Erythroblast (primary cell): ENCODE results near the gene CLBA1.
A peak's percentile ranks its signal among the peaks of the same experiment; 100 is the strongest.

Source experiments
- DNase-seq, 2 experiments: peaks; one replicate each; lab custom pipeline; 2025; lab: John Stamatoyannopoulos, UW
- GATA1 ChIP-seq: IDR thresholded peaks from 2 replicates; pipeline ENCODE4 v1.6.1; 2011; ENCODE audit warnings: low read depth, mild to moderate bottlenecking, control low read depth, low read length, moderate library complexity
- POLR2A ChIP-seq: IDR thresholded peaks from 2 replicates; pipeline ENCODE4 v1.6.1; 2011; ENCODE audit warnings: mild to moderate bottlenecking, low read length

CLBA1 gene

DNA sequence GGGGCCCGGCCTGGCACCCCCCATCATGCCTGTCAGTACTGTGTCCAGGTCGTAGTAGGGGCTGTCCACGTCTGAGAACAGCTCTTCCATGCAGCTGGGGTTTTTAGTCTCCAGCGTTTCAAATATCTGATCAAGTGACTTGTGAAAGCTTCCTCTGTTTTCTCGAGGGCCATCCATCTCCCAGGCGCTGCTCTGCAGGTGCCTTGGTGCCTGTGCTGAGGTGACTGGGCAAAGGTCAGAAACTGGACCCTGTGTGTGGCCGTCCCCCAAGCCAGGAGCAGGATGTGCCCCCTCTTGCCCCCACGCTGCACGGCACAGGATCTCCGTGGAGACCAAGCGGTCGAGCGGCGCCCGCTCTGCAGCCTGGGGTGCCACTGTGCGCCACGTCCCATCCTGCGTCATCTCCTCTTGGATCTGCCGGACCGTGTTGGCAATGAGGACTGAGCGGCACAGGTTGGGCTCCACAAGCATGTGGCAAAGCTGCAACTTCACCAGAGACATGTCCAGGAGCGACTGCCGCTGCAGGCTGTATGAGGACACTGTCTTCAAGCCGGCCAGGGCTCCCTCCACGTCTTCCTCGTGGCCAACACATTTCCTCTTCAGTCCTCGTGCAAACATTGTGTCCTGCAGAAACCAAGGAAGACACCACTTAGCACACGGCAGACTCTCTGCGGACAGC is 25.9 kb downstream of the CLBA1 start:
- TF ChIP-seq POLR2A (no peak), GATA1 (no peak)
- DNase-seq = no peak

DNA sequence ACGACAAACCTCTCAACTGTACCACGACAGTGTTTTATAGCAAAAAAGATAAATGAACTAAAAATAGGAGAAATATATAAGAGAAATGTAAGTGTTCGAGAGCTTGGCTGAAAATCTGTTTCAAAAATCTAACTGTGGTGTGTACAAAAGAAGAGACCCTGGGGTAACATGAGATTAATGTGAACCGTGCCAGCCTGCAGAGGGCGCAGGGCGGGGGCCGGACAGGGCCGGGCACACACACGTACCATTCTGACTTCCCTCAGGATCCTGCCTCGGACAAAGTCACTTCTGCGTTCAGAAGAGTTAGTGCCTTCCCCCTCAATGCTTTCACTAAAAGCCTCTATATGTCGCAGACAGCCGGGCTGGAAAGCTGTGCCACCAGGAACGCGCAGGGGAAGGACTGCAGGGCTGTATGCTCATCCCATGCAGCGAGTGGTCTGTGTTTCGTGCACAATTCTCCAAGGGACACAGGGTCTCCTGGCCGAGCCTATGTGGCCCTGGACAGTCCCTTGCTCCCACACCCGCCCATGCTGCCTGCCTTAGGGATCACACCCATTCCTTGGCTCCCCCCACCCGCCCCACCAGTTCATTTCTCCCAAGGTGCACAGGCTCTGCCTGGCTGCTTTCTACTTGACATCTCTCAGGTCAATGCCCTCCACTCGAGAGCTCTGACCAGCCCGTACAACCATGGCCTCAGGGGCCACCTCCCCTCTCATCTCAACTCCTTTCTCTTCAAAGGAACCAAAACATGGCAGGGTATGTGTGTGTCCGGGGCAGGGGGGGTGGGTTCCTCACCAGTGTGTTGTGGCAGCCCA is 26.8 kb downstream of the CLBA1 start:
- TF ChIP-seq GATA1 = no peak
- TF ChIP-seq POLR2A = no peak
- DNase-seq = no peak

DNA sequence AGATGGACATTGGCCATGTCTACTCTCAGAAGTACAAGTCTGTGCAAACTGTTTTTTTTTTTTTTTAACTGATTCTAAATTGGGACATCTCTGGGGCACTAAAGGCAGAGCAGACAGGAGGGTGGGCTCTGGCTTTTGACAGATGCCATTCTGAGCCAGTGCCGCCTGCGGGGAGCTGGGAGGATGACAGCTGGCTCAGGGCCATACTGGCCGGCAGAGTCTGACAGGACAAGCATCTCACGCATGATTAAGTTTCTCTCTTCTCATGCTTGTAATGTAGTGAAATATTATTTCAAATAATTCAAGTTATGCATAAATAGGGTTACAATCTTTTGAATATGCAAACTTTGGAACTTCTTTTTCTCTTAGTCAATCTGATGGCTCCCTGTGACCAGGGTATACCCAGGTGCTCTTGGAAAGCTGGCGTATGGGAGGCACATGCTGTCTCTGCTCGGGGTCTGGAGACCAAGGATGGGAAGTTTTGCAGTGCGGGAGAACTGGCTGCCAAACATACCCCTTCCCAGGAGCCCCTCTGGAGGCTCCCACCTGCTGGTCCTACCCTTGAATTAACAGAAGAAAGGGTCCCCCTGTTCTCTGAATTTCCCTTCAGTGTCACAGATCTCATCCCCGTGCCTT is 27.7 kb downstream of the CLBA1 start:
- no peak for DNase-seq
- no peak for TF ChIP-seq POLR2A
- no peak for TF ChIP-seq GATA1

DNA sequence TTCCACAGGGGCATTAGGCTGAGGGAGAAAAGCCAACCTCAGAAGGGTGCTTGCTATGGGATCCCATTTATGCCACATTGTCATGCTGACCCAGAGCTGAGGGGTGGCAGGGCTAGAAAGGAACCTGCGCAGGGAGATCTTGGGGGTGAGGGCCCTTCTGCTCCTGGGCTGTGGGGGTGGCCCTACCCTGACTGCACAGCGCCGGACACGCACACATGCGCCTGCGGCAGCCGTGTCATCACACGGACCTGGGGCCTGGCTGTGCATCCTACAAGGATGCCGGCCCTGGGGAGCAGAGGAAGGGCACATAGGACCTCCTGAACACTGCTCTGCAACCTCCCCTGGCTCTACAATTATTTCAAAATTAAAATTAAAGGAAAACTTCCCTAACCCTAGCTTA is 28.4 kb downstream of the CLBA1 start:
- no peak for DNase-seq
- TF ChIP-seq POLR2A (no peak), GATA1 (no peak)

DNA sequence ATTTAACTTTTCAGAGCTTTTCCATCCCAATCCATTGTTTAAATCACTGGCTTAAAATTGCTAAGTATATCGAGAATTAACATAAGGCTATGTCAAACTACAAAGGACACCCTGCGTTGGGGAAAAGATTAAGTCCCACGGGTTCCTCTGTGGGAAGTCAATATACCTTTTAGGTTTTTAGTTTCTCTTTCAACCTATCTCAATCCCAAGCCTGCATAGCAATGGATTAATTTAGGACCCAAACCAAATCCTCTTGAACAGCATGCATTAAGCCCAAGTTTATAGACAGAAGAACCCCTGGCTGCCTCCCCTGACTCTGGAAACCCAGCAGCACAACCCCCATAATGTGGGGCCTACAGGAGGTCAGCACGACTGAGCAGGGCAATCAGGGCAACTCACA is 29.0 kb downstream of the CLBA1 start:
- TF ChIP-seq GATA1 = no peak
- TF ChIP-seq POLR2A = no peak

DNA sequence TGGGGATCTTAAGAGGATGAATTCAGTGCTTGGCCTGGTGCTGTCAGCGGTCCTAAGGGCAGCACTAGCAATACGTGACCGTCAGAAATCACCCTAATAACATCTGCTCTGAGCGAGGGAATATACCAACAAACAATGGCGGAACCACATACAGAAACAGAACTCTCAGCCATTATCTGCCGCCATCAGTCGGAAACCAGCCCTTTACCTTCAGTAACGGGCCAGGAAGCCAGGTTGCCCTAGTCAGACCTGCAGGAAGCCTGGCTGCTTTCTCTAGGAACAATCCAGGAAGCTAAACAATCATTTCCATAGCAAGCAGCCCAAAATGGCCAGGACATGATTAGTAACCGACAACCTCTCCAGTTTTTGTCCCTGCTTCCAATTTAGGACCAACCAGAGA is 29.7 kb downstream of the CLBA1 start:
- no peak for DNase-seq
- TF ChIP-seq GATA1 (no peak), POLR2A (no peak)

More for the DNA sequence above, 29.0 kb downstream of the CLBA1 start:
- no peak for DNase-seq

DNA sequence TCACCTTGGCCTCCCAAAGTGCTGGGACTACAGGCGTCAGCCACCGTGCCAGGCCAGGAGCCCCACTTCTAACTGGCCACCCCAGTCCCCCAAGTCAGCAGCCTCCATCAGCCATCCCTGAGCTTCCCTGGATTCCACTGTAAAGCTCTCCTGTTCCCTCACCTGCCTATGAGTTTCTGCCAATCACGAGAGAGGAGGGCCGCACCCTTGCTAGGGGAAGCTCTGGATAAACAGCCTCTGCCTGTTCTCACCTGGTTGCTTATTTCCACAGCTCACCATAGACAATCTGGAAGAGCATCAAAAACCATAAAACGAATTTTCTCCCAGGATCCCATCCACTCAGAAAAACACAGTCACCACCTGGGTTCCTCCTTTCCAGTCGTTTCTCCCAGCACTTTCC is 30.3 kb downstream of the CLBA1 start:
- no peak for DNase-seq
- TF ChIP-seq GATA1 = no peak
- no peak for TF ChIP-seq POLR2A

DNA sequence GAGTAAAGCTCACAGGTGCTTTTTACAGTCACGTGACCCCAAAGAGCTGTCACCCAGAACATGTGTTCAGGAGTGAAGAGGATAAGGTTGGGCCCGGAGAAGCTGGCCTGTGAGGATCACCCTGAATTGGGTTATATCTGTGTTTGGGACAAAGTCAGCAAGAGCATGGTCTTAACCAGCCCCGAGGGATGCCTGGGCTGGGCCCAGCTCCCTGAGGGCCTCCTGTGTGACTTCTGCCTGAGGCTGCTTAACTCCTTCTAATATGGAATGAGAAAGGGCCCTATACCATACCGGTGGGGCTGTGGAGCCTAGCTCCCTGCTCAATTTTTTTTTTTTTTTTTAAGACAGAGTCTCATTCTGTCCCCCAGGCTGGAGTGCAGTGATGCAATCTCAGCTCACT is 32.8 kb downstream of the CLBA1 start:
- DNase-seq = no peak
- TF ChIP-seq POLR2A (no peak), GATA1 (no peak)

DNA sequence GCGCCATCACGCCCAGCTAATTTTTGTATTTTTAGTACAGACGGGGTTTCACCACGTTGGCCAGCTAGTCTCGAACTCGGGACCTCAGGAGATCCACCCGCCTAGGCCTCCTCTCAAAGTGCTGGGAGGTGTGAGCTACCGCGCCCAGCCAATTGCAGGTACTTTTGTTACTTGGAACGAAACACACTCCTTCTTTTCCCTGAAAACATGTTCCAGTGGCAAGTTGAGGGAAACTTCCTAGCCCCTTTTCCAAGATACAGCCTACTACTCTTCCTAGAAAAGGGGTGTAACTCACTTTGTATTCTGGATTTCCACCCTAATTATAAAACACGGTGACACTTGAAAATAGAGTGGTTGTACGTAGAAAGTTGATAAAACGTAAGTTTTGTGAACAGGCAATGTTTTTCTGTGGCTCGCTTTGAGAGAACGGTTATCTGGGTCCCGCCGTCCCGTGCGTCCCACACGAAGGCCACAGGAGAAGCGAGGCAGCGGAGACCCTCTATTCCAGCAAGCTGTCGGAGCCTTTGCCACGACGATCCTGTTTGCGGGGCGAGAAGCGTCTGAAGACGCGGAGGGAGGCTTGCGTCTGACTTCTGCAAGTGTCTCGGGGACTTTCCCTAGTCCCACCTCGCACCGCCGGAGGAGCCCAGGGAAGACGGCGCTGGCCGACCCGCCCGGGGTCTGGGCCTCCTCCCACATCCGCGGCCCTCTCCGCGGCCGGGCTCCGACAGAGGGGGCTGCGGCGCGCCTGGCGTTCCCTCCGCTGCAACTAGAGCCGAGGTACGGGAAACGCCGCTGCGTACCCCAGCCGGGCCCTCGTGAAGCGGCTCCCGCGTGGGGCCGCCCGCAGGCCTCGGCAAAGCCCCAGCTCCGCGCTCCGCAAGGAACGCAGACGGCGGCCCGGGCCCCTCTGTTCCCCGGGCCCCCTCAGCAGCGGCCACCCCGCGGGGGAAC is 34.5 kb downstream of the CLBA1 start:
- TF ChIP-seq GATA1 (no peak), POLR2A (no peak)
- DNase-seq = peak; percentile 62 to 79

DNA sequence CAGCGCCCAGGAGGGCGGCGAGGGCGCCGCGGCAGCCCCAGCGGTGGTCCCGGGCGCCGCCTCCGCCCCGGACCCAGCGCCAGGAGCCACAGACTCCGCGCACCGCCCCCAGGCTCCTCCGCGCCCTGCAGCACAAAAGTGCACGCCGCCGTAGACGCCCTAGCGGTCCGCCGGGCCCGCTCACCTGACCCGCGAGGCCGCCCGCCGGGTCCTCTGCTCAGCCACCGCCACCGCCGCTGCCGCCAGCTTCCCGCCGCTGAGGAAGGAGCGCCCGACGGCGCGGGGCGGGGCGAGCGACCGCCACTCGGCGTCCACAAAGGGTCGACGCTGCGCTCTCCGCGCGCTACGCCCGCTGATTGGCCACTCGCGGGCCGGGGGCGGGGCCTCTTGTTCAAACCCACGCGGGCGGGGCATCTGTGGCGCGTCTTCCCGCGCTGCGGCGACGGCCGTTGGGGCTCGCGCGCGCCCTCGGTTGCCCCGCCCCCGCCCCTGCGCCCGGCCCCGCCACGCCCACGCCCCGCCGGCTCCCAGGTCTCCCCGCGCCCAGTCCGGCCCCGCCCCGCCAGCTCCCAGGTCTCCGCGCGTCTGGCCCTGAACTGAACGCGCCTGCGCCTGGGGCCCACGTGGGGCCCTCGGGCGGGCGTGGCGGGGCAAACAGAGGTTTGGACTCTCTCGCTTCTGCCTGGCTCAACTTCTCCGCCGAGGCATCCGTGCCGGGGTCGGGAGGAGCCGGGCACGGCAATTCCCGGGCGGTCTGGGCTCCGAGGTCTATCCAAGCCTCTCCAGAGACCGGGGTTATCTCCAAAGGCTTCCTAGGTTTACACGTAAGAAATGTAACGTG is 35.4 kb downstream of the CLBA1 start, which contains the start of gene CDCA4:
Gene CDCA4, minus strand, starts transcription at position 269 of the 841 bp plus-strand sequence. CDS start 9,154 bp downstream, outside the sequence.
- TF ChIP-seq POLR2A (peak; percentile 82), GATA1 (no peak)
- DNase-seq = peak; percentile 97 to 99

DNA sequence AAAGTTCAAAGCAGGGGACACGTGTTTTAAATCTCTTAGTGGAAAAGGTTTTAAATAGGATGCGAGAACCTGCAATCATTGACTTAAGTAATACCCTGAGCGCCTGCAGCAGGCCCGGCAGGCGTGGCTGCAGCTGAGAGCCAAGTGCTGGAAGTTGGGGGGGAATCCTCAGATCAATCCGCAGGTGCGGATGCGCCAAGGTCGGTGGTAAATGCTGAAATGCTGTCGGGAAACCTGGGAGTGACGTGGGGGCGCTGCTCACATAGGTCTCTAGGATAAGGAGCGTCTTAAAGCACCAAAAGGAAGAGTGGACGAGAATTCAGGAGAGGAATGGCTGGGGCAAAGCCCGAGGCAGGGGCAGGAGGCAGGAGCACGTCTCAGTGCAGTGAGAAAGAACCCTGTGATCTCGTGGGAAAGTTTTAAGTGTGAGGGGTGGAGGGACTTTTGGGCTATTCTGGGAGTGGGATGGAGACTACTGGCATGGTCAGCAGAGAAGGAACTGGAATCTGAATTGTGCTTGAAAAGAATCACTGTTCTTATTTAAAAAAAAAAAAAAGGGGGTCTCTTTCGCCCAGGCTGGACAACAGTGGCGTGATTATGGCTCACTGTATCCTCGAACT is 36.2 kb downstream of the CLBA1 start:
- peak; percentile 73 to 78 for DNase-seq

DNA sequence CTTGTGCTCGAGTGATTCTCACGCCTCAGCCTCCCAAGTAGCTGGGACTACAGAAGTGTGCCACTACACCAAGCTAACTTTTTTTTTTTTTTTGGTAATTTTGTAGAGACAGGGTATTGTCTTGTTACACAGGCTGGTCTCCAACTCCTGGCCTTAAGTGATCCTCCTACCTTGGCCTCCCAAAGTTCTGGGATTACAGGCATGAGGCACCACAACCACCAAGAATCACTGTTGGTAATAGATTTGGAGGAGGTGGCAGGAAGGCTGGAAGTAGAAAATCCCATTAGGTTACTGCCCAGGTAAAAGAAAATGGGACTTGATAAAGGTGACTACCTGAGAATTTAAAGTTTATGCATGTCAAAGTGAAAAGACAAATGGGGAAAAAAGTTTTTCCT is 36.7 kb downstream of the CLBA1 start:
- TF ChIP-seq POLR2A (no peak), GATA1 (no peak)
- no peak for DNase-seq

More for the DNA sequence above, 36.2 kb downstream of the CLBA1 start:
- no peak for TF ChIP-seq GATA1
- TF ChIP-seq POLR2A = no peak
